Activated naive CD8-positive, alpha-beta T cell treated with anti-CD3 and anti-CD28 coated beads, Interleukin-2, amount 10 ng/mL, durations not matched to agents 7 days and 5 days (primary cell): ENCODE results near the gene CSMD2. TPM values are rescaled to one million over a fixed set of nuclear protein-coding genes. Genes with fewer than 3 reads are reported as not detected.

ENCODE experiments used
- ATAC-seq: fragments of 150-1000 bp; cut with Tn5 transposase; one replicate; pipeline ENCODE4 v1.10.0; 2021; ENCODE audit warnings: low read depth, moderate library complexity
- POLR2A ChIA-PET: fragments of 350-600 bp; sonication (Branson Sonifier 250); formaldehyde crosslinking; loops from one replicate; lab custom pipeline; 2021; ENCODE audit warnings: antibody characterized with exemption; lab: Charles Lee
- DNase-seq: peaks from one replicate; pipeline ENCODE4 v3.0.0; 2021
- H3K27ac Mint-ChIP-seq: one replicate; pipeline ENCODE4 v1.8.0; 2022; ENCODE audit warnings: mild to moderate bottlenecking, mixed read lengths
- H3K27me3 Mint-ChIP-seq: one replicate; pipeline ENCODE4 v1.8.0; 2022; ENCODE audit warnings: mild to moderate bottlenecking, moderate library complexity, mixed read lengths
- H3K36me3 Mint-ChIP-seq: one replicate; pipeline ENCODE4 v1.8.0; 2021; ENCODE audit warnings: mild to moderate bottlenecking, mixed read lengths
- H3K4me1 Mint-ChIP-seq: one replicate; pipeline ENCODE4 v1.8.0; 2021; ENCODE audit warnings: mixed read lengths
- H3K4me3 Mint-ChIP-seq: one replicate; pipeline ENCODE4 v1.8.0; 2022; ENCODE audit warnings: mild to moderate bottlenecking, moderate library complexity, mixed read lengths
- H3K9me3 Mint-ChIP-seq: one replicate; pipeline ENCODE4 v1.8.0; 2021; ENCODE audit warnings: mixed read lengths
- total RNA-seq, 2 experiments: library from RNA; stranded (reverse); gene quantifications; one replicate each; pipeline ENCODE4 v1.2.3, GENCODE V29; 2021

The CSMD2 gene
- total RNA-seq, 2 experiments from 2014 or later: not detected

DNA sequence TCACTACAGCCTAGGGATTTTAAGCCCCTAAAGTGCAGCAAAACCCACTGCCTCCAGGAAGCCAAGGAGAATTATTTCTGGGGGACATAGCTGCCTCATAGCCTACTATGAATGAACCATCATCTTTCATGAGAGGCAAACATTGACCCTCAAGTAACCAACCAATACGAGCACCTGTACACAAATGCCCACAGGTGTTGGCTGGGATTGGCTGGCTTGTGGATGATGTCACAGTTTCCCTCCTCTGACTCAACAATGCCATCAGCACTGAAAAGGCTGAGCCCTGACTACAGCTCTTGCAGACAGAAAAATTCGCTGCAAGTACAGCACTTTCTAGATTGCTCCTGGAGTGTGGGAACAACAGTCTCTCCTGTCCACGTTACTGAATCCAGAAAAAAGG, 301.3 kb downstream of the CSMD2 start, which contains the start of gene HMGB4:
HMGB4 (plus strand) TSS at position 301 of the 400 bp plus-strand sequence. CDS start 113 bp downstream, outside the sequence.
- Mint-ChIP-seq H3K9me3 (no peaks in the 10 kb centered on the region), H3K4me1 (peaks cover 6% of the 10 kb centered on the region), H3K27me3 (peaks cover 2% of the 10 kb centered on the region), H3K36me3 (no peaks in the 10 kb centered on the region), H3K4me3 (no peak within 1 kb of the TSS), H3K27ac (no peak within 1 kb of the TSS)
- POLR2A ChIA-PET: no interaction called here
- DNase-seq: no peak
- no peak for ATAC-seq

DNA sequence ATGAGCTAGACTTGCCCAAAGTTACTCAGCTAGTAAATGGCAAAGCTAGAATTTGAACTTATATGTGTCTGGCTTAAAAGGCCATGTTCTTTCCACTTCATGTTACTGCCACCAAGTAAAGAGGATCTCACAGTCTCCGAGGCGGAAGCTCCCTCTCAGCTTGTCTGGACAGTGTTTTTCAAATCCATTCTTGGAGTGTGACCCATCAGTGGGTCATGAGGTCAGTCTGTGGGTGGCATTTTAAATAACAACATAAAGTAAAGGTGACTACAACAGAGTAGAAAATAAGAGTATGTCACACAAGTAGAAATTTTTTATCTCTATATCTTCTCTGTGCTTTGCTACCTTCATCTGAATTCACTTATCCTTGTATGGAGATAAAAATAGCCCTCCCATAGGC, 304.4 kb downstream of the CSMD2 start:
- Mint-ChIP-seq H3K27me3 (peaks cover 2% of the 10 kb centered on the region), H3K4me1 (no peaks in the 10 kb centered on the region), H3K9me3 (no peaks in the 10 kb centered on the region), H3K27ac (no peak overlapping the region), H3K4me3 (no peak overlapping the region), H3K36me3 (no peaks in the 10 kb centered on the region)
- no peak for DNase-seq
- ATAC-seq: no peak
- POLR2A ChIA-PET: no interaction called here

DNA sequence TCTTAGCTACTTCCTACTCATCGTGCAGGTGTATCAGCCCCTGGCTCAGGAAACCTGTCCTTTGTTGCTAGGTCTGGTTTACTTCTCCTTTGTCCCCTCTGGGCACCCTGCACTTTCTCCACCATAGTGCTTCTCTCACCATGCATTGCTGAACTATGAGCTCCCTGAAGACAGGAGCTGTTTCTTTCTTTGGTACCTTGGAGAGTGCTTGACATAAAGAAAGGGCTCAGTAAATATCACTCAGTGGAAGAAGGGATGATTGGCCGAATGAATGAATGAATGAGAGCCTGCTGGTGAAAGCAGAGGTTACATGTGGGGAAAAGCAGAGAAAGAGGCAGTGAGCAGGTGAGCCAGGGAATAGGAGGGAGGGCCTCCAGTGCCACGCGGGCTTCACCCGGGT, 310.9 kb downstream of the CSMD2 start:
- Mint-ChIP-seq H3K27me3 (peaks cover 2% of the 10 kb centered on the region), H3K4me3 (no peak overlapping the region), H3K4me1 (no peaks in the 10 kb centered on the region), H3K36me3 (no peaks in the 10 kb centered on the region), H3K9me3 (no peaks in the 10 kb centered on the region), H3K27ac (no peak overlapping the region)
- ATAC-seq (no peak), DNase-seq (no peak)
- POLR2A ChIA-PET: no interaction called here

DNA sequence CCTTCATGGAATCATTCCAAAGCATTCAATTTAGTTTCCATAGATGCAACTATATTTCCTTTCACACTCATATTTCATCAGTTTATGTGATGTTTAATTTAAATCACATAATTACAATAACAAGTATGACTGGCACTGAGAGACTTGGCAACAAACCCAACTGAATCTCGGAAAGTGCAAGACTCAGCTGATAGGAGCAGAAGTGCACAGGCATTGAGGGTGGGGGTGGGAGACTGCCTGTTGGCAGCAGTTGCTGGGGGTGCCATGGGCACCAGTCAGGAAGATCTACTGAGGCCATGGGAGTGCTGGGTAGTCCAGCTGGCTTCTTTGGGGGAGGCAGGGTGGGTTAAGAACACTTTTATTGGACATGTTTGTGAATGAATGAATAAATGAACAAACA, 311.6 kb downstream of the CSMD2 start:
- POLR2A ChIA-PET: interaction anchor here (0.6 kb wide), 1 partner anchor 152 kb away, joined by 3 read pairs; no protein-coding TSS in a partner anchor
- Mint-ChIP-seq H3K27ac (no peak overlapping the region), H3K27me3 (peaks cover 2% of the 10 kb centered on the region), H3K4me3 (no peak overlapping the region), H3K36me3 (no peaks in the 10 kb centered on the region), H3K4me1 (no peaks in the 10 kb centered on the region), H3K9me3 (no peaks in the 10 kb centered on the region)
- ATAC-seq (no peak), DNase-seq (no peak)

DNA sequence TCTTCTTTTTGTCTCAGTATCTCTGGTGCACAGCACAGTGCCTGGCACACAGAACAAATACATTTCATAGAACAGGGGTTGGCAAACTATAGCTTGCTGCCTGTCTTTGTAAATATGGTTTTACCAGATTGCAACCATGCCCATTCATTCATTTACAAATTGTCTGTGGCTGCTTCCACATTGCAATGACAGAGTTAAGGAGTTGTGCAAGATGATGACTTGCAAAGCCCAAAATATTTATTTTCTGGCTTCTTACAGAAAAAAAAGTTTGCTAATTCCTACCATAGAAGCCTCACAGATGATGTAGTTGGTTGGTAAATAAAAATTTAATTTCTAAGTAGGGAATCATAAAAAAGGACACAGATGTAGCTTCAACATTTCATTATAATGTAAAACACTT, 312.3 kb downstream of the CSMD2 start:
- no peaks in the 10 kb centered on the region for H3K9me3 Mint-ChIP-seq
- H3K27ac Mint-ChIP-seq: no peak overlapping the region
- no peaks in the 10 kb centered on the region for H3K36me3 Mint-ChIP-seq
- H3K4me3 Mint-ChIP-seq: no peak overlapping the region
- POLR2A ChIA-PET: no interaction called here
- H3K27me3 Mint-ChIP-seq: peaks cover 2% of the 10 kb centered on the region
- no peak for DNase-seq
- H3K4me1 Mint-ChIP-seq: no peaks in the 10 kb centered on the region
- no peak for ATAC-seq

DNA sequence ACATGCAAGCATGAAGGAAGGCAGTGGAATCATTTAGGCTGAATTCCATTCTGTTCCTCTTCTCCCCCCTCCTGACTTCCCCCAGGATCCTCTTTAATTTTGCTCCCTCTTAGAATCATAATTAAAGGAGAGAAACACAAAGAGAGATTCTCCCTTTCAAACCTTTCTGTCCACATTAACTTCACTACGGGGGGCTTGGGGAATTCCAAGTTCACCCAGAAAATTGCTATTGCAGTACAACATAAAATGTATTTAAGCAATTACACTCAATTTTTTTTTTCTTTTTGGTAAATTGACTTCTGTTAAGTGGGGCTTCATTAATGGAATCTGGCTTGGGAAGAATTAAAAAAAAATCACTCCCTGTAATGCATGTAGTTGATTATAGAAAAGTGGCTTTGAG, 314.5 kb downstream of the CSMD2 start:
- Mint-ChIP-seq H3K4me3 (no peak overlapping the region), H3K9me3 (no peaks in the 10 kb centered on the region), H3K27me3 (peaks cover 3% of the 10 kb centered on the region), H3K27ac (no peak overlapping the region), H3K36me3 (no peaks in the 10 kb centered on the region), H3K4me1 (no peaks in the 10 kb centered on the region)
- POLR2A ChIA-PET: no interaction called here
- no peak for DNase-seq
- no peak for ATAC-seq

DNA sequence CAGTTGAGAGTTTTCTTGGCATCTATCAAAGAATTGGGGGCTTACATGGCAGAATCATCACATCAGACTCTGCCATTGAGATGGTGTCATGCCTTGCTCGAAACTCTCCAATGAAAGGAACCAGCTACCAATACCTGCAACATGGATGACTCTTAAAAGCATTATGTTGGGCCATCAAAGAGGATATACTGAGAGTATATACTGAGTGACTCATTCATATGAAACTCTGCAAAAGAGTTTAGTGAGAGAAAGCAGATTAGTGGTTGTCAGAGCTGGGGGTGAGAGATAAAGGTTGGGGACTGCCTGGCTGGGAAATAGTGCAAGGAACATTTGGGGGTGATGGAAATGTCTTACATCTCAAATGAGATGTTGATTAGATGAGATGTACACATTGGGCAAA, 315.8 kb downstream of the CSMD2 start:
- Mint-ChIP-seq H3K27me3 (peaks cover 3% of the 10 kb centered on the region), H3K9me3 (no peaks in the 10 kb centered on the region), H3K4me1 (no peaks in the 10 kb centered on the region), H3K36me3 (no peaks in the 10 kb centered on the region), H3K4me3 (no peak overlapping the region), H3K27ac (no peak overlapping the region)
- POLR2A ChIA-PET: no interaction called here
- DNase-seq: no peak
- ATAC-seq: no peak

DNA sequence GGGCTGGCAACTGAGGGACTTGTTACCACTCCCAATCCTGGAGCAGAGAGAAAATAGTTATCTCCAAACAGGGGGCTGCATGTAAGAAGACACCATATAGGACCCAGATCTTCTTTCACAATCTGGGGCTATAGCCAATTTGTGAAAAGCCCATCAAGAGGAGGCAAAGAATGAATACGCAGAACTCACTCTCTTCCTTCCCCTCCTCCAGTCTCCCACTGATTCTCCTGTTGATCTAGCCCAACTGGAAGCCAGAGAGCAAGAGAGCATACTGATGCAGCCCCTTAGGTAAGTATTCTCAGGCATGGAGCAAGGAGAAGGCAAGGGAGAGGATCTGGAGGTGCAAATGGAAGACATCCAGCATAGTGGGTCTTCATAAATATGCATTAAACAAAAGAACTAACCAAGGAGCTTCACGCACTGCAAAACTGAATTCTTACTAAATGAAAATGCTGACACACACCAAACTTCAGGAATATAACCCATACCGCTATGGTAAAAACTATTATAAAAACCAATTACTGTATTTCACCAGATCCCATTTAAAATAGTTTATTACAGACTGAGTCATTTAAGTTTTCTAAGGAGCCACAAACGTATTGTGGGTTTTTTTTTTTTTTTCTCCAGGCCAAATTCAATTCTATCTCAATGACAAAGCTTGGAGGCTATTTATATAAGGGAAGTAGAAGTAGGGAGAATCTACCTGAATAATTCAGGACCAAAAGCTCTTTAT, 316.7 kb downstream of the CSMD2 start:
- POLR2A ChIA-PET: no interaction called here
- ATAC-seq (no peak), DNase-seq (no peak)
- H3K27ac Mint-ChIP-seq: no peak overlapping the region
- peaks cover 4% of the 10 kb centered on the region for H3K27me3 Mint-ChIP-seq
- no peaks in the 10 kb centered on the region for H3K4me1 Mint-ChIP-seq
- no peak overlapping the region for H3K4me3 Mint-ChIP-seq
- H3K9me3 Mint-ChIP-seq: no peaks in the 10 kb centered on the region
- H3K36me3 Mint-ChIP-seq: no peaks in the 10 kb centered on the region

DNA sequence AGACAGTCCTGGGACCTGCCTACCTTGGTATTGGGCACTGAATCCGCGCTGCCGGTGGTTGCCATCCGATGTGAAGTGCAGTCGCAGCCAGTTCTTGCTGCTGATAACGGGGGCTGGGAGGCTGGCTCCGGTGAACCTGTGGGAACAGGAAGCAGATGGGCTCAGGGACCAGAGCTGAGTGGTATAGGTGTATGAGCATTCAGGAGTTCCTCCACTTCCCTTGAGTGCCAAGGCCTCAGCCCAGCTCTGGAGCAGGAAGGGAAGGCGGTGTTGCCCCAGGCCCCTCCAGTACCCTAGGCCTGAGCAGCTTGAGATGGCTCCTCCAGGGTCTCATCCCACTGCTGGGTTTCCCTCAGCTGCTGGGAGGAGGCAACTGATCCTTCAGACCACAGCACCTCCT, 318.2 kb downstream of the CSMD2 start:
- POLR2A ChIA-PET: no interaction called here
- no peak for ATAC-seq
- no peaks in the 10 kb centered on the region for H3K4me1 Mint-ChIP-seq

DNA sequence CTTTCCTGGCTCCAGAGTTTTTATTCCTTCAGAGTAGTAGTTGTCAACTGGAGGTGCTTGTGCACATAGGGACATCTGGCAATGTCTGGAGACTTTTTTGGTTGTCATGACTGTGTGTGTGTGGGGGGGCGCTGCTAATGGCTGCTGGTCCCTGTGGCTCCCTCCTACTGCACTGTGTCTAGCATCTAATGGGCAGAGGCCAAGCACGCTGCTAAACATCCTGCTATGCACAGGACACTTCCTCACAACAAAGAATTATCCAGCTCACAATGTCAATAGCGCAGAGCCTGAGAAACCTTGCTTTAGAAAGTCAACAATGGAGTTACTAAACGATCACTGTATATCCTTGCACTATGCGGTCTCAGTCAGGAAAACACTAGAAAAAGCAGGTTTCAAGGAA, 320.9 kb downstream of the CSMD2 start:
- no peaks in the 10 kb centered on the region for H3K4me1 Mint-ChIP-seq
- peaks cover 4% of the 10 kb centered on the region for H3K27me3 Mint-ChIP-seq
- POLR2A ChIA-PET: no interaction called here
- DNase-seq: no peak
- no peaks in the 10 kb centered on the region for H3K9me3 Mint-ChIP-seq
- H3K27ac Mint-ChIP-seq: no peak overlapping the region
- H3K36me3 Mint-ChIP-seq: no peaks in the 10 kb centered on the region
- no peak for ATAC-seq
- H3K4me3 Mint-ChIP-seq: no peak overlapping the region

More for the DNA sequence above, 318.2 kb downstream of the CSMD2 start:
- Mint-ChIP-seq H3K27me3 (peaks cover 4% of the 10 kb centered on the region), H3K27ac (no peak overlapping the region), H3K4me3 (no peak overlapping the region), H3K9me3 (no peaks in the 10 kb centered on the region), H3K36me3 (no peaks in the 10 kb centered on the region)
- DNase-seq: no peak

DNA sequence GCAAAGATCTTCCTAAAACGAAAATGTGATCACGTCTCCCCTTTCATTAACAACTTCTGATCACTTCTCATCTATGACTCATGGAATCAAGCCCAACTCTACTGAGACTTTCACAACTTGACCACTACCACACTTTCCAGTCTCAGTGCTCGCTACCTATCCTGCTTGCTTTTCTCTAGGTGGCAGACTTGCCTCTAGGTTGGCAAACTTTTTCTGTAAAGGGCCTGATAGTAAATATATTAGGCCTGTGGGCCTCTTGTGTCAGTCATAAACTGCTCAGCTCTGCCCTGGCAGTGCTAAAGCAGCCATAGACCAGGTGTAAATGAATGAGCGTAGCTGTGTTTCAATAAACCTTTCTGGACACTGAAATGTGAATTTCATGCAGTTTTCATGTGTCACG, 322.7 kb downstream of the CSMD2 start:
- Mint-ChIP-seq H3K4me3 (no peak overlapping the region), H3K27me3 (peaks cover 2% of the 10 kb centered on the region), H3K36me3 (no peaks in the 10 kb centered on the region), H3K27ac (no peak overlapping the region), H3K9me3 (no peaks in the 10 kb centered on the region), H3K4me1 (no peaks in the 10 kb centered on the region)
- DNase-seq (no peak), ATAC-seq (no peak)
- POLR2A ChIA-PET: no interaction called here

DNA sequence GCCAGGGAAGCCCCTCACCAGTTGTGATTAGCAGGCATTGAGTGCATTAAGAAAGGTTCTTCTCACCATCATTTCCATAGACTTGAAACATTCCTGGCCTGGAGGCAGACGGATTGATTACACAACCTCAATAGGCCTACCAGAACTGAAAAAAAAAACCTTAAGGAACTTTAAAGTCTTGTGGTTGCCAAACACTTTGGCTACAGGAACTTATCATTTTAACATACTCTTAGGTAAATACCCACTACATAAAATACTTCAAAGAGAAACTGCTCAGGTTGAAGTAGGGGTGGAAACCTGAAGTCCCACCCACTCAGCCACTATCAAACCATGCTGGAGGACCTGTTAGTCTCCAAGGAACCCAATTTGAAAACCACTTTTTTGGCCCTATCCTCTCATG, 323.5 kb downstream of the CSMD2 start:
- Mint-ChIP-seq H3K9me3 (no peaks in the 10 kb centered on the region), H3K4me3 (no peak overlapping the region), H3K27ac (no peak overlapping the region), H3K36me3 (no peaks in the 10 kb centered on the region), H3K4me1 (no peaks in the 10 kb centered on the region), H3K27me3 (peaks cover 2% of the 10 kb centered on the region)
- DNase-seq (no peak), ATAC-seq (no peak)
- POLR2A ChIA-PET: no interaction called here

DNA sequence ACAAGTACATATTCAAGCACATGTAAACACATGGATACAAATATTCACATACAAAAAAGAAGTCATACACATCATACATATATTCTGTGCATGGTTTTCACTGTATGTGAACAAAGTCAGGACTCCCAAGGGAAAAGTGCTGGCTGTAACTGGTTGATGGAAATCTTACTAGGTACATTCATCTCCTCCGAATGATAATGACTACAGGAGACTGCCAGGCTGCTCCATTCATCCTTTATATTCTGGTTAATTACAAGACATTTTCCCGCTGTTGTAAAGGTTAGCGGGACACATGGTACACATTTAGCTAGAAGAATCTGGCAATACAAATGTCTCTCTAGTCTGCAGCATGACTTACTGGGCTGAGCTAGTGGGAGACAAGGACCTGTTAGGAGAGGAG, 327.4 kb downstream of the CSMD2 start:
- Mint-ChIP-seq H3K4me1 (no peaks in the 10 kb centered on the region), H3K4me3 (no peak overlapping the region), H3K27ac (no peak overlapping the region), H3K9me3 (no peaks in the 10 kb centered on the region), H3K36me3 (no peaks in the 10 kb centered on the region), H3K27me3 (no peaks in the 10 kb centered on the region)
- ATAC-seq (no peak), DNase-seq (no peak)
- POLR2A ChIA-PET: no interaction called here

DNA sequence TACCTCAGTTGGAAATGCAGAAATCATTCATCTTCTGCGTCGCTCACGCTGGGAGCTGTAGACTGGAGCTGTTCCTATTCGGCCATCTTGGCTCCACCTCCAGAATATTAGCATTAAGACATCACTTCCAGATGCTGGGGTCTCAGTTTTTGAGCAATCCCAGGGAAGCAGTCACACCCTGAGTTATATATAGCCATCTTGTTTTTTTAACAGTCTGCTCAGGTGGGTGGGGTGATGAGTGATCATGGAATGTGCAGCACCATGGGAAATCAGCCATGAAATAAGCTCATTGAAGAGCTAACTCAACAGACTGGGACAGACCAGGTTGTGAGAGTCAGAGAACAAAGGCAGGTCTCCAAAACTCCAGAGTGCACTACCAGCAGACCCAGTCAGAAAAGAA, 328.1 kb downstream of the CSMD2 start:
- H3K4me3 Mint-ChIP-seq: no peak overlapping the region
- no peak for DNase-seq
- H3K27me3 Mint-ChIP-seq: no peaks in the 10 kb centered on the region
- no peaks in the 10 kb centered on the region for H3K4me1 Mint-ChIP-seq
- no peak overlapping the region for H3K27ac Mint-ChIP-seq
- no peak for ATAC-seq
- no peaks in the 10 kb centered on the region for H3K9me3 Mint-ChIP-seq
- POLR2A ChIA-PET: no interaction called here
- no peaks in the 10 kb centered on the region for H3K36me3 Mint-ChIP-seq
